H9 (cell line): ENCODE results near the gene CAPNS1. TPM values are rescaled to one million over a fixed set of nuclear protein-coding genes. Genes with fewer than 3 reads are reported as not detected.

Source experiments
- DNase-seq: peaks from one replicate; pipeline ENCODE4 v3.0.0-alpha.2; 2017
- H2AFZ ChIP-seq: one replicate; pipeline ENCODE4 v1.6.1; 2013; ENCODE audit warnings: mild to moderate bottlenecking, low read length, control low read depth, moderate library complexity
- H2AK5ac ChIP-seq: 2 replicates; pipeline ENCODE4 v1.6.1; 2013; ENCODE audit warnings: low read length, control low read depth, mixed read lengths; ENCODE audit not compliant: insufficient read length
- H2BK120ac ChIP-seq: one replicate; pipeline ENCODE4 v1.6.1; 2013; ENCODE audit warnings: low read depth, mild to moderate bottlenecking, low read length, control low read depth, inconsistent platforms; ENCODE audit not compliant: poor library complexity, severe bottlenecking
- H2BK12ac ChIP-seq: 2 replicates; pipeline ENCODE4 v1.6.1; 2013; ENCODE audit warnings: low read length, control low read depth, mixed read lengths, low read depth; ENCODE audit not compliant: insufficient read length
- H2BK15ac ChIP-seq: 2 replicates; pipeline ENCODE4 v1.6.1; 2013; ENCODE audit warnings: low read depth, low read length, control low read depth
- H2BK20ac ChIP-seq: one replicate; pipeline ENCODE4 v1.6.1; 2013; ENCODE audit warnings: low read depth, mild to moderate bottlenecking, low read length, control low read depth, inconsistent platforms; ENCODE audit not compliant: poor library complexity, severe bottlenecking
- H2BK5ac ChIP-seq: 2 replicates; pipeline ENCODE4 v1.6.1; 2013; ENCODE audit warnings: low read length, control low read depth, mixed read lengths; ENCODE audit not compliant: insufficient read length
- H3K14ac ChIP-seq: 2 replicates; pipeline ENCODE4 v1.6.1; 2013; ENCODE audit warnings: low read length, control low read depth; ENCODE audit not compliant: insufficient read depth
- H3K18ac ChIP-seq: 2 replicates; pipeline ENCODE4 v1.6.1; 2013; ENCODE audit warnings: low read depth, mild to moderate bottlenecking, mixed read lengths, low read length, control low read depth; ENCODE audit not compliant: insufficient read length
- H3K23ac ChIP-seq: 2 replicates; pipeline ENCODE4 v1.6.1; 2013; ENCODE audit warnings: low read length, control low read depth, mixed read lengths, low read depth; ENCODE audit not compliant: insufficient read length
- H3K23me2 ChIP-seq: 2 replicates; pipeline ENCODE4 v1.6.1; 2013; ENCODE audit warnings: low read depth, mild to moderate bottlenecking, mixed read lengths, low read length, control low read depth; ENCODE audit not compliant: insufficient read length, poor library complexity, severe bottlenecking
- H3K27ac ChIP-seq: 2 replicates; pipeline ENCODE4 v1.5.1; 2013; ENCODE audit warnings: low read length, control low read depth, mixed read lengths, low read depth; ENCODE audit not compliant: insufficient read length
- H3K27me3 ChIP-seq: 2 replicates; pipeline ENCODE4 v1.6.1; 2013; ENCODE audit warnings: low read length, control low read depth, inconsistent platforms; ENCODE audit not compliant: insufficient read depth
- H3K4ac ChIP-seq: 2 replicates; pipeline ENCODE4 v1.6.1; 2013; ENCODE audit warnings: low read depth, mild to moderate bottlenecking, control low read depth, inconsistent platforms, low read length, moderate library complexity
- H3K4me1 ChIP-seq: 2 replicates; pipeline ENCODE4 v1.6.1; 2013; ENCODE audit warnings: low read length, control low read depth, inconsistent platforms; ENCODE audit not compliant: insufficient read depth
- H3K4me2 ChIP-seq: 2 replicates; pipeline ENCODE4 v1.6.1; 2013; ENCODE audit warnings: low read length, control low read depth, mixed read lengths; ENCODE audit not compliant: insufficient read length, insufficient read depth
- H3K56ac ChIP-seq: 2 replicates; pipeline ENCODE4 v1.6.1; 2013; ENCODE audit warnings: low read depth, mild to moderate bottlenecking, mixed read lengths, low read length, control low read depth; ENCODE audit not compliant: insufficient read length
- H3K79me1 ChIP-seq: 2 replicates; pipeline ENCODE4 v1.6.1; 2013; ENCODE audit warnings: low read depth, mild to moderate bottlenecking, moderate library complexity, low read length, control low read depth, inconsistent platforms; ENCODE audit not compliant: insufficient read depth, poor library complexity, severe bottlenecking
- H3K79me2 ChIP-seq: 2 replicates; pipeline ENCODE4 v1.6.1; 2013; ENCODE audit warnings: low read length, control low read depth, inconsistent platforms; ENCODE audit not compliant: insufficient read depth
- H3K9ac ChIP-seq: 2 replicates; pipeline ENCODE4 v1.6.1; 2013; ENCODE audit warnings: low read length, control low read depth, mixed read lengths; ENCODE audit not compliant: insufficient read length; ENCODE audit errors: extremely low read depth
- H3K9me3 ChIP-seq: one replicate; pipeline ENCODE4 v1.6.1; 2013; ENCODE audit warnings: low read depth, low read length, inconsistent platforms; ENCODE audit not compliant: control insufficient read depth
- H3T11ph ChIP-seq: one replicate; pipeline ENCODE4 v1.6.1; 2013; ENCODE audit warnings: mild to moderate bottlenecking, low read length, control low read depth, inconsistent platforms
- H4K20me1 ChIP-seq: one replicate; pipeline ENCODE4 v1.6.1; 2013; ENCODE audit not compliant: control insufficient read depth, insufficient read length, insufficient read depth
- H4K5ac ChIP-seq: 2 replicates; pipeline ENCODE4 v1.6.1; 2013; ENCODE audit warnings: low read depth, mild to moderate bottlenecking, mixed read lengths, low read length, control low read depth; ENCODE audit not compliant: insufficient read length
- H4K8ac ChIP-seq: replicated peaks from 2 replicates; pipeline ENCODE4 v1.6.1; 2013; ENCODE audit warnings: low read length, control low read depth, mixed read lengths, low read depth; ENCODE audit not compliant: insufficient read length
- H4K91ac ChIP-seq: 2 replicates; pipeline ENCODE4 v1.6.1; 2013; ENCODE audit warnings: low read depth, mild to moderate bottlenecking, moderate library complexity, mixed read lengths, low read length, control low read depth; ENCODE audit not compliant: insufficient read length
- H3K27ac Mint-ChIP-seq, 3 experiments: 2 replicates in 2 of 3; 3 replicates in 1 of 3; pipeline ENCODE4 v1.8.0; 2020 to 2021; ENCODE audit warnings: mixed read lengths in 3 of 3, mild to moderate bottlenecking in 1 of 3, moderate library complexity in 1 of 3
- H3K27me3 Mint-ChIP-seq: 2 replicates; pipeline ENCODE4 v1.8.0; 2021; ENCODE audit warnings: low read depth, mild to moderate bottlenecking, moderate library complexity, mixed read lengths
- H3K36me3 Mint-ChIP-seq, 3 experiments: 2 replicates in 2 of 3; 3 replicates in 1 of 3; pipeline ENCODE4 v1.8.0; 2020 to 2021; ENCODE audit warnings: low read depth in 3 of 3, mixed read lengths in 3 of 3; ENCODE audit not compliant: insufficient read depth in 1 of 3
- H3K4me1 Mint-ChIP-seq, 2 experiments: 2 replicates each; pipeline ENCODE4 v1.8.0; 2020; ENCODE audit warnings: mixed read lengths in 2 of 2
- H3K4me3 Mint-ChIP-seq, 2 experiments: 2 replicates in 1 of 2; 3 replicates in 1 of 2; pipeline ENCODE4 v1.8.0; 2020 to 2021; ENCODE audit warnings: mild to moderate bottlenecking in 2 of 2, mixed read lengths in 2 of 2, moderate library complexity in 1 of 2
- H3K9me3 Mint-ChIP-seq, 2 experiments: 2 replicates in 1 of 2; 3 replicates in 1 of 2; pipeline ENCODE4 v1.8.0; 2020; ENCODE audit warnings: mild to moderate bottlenecking in 2 of 2, mixed read lengths in 2 of 2, moderate library complexity in 1 of 2
- CTCF ChIP-seq: fragments of 200-600 bp; sonication (generic); conservative IDR thresholded peaks from 3 replicates; pipeline ENCODE4 v1.8.0; 2021; ENCODE audit warnings: antibody characterized with exemption, mild to moderate bottlenecking
- WGBS: extraction: QIAGEN DNeasy Blood & Tissue Kit; methylation state at CpG from one replicate; pipeline ENCODE4 v1.1.7; 2013; ENCODE audit warnings: missing lambda C conversion rate, low lambda C conversion rate, mixed read lengths; ENCODE audit not compliant: insufficient read length; ENCODE audit errors: extremely low coverage; 5-methylcytosine and 5-hydroxymethylcytosine counted together
- total RNA-seq: library from RNA; stranded (reverse); gene quantifications from 2 replicates; pipeline ENCODE4 v1.2.1, GENCODE V29; 2021

Gene CAPNS1
- total RNA-seq, 1 experiment from 2014 or later, result 399 TPM

GRCh38 chr19:36093687-36094086 is 46.2 kb upstream of the CAPNS1 start:
- no CpG with 5 or more reads among the region's 6 CpGs for WGBS
- H3K9me3 Mint-ChIP-seq, result no peaks in the 10 kb centered on the region
- no peaks in the 10 kb centered on the region for H3K9me3 ChIP-seq
- H3K4me1 Mint-ChIP-seq, result no peaks in the 10 kb centered on the region
- H2BK12ac ChIP-seq, result no peak overlapping the region
- H3K23ac ChIP-seq, result no peak overlapping the region
- no peak overlapping the region for H3K56ac ChIP-seq
- no peak overlapping the region for H3T11ph ChIP-seq
- no peak overlapping the region for H4K5ac ChIP-seq
- H3K18ac ChIP-seq, result no peak overlapping the region
- TF ChIP-seq CTCF, result no peak
- no peak overlapping the region for H3K4me2 ChIP-seq
- H3K4me1 ChIP-seq, result no peaks in the 10 kb centered on the region
- H3K4me3 Mint-ChIP-seq, result no peak overlapping the region
- no peak overlapping the region for H2BK5ac ChIP-seq
- no peak overlapping the region for H3K14ac ChIP-seq
- no peak overlapping the region for H2BK15ac ChIP-seq
- no peaks in the 10 kb centered on the region for H3K27me3 Mint-ChIP-seq
- no peak overlapping the region for H2BK20ac ChIP-seq
- no peak overlapping the region for H2AK5ac ChIP-seq
- no peak overlapping the region for H2AFZ ChIP-seq
- no peaks in the 10 kb centered on the region for H3K79me1 ChIP-seq
- no peak overlapping the region for H3K27ac ChIP-seq
- no peak for DNase-seq
- no peaks in the 10 kb centered on the region for H4K20me1 ChIP-seq
- H3K23me2 ChIP-seq, result no peaks in the 10 kb centered on the region
- H3K27ac Mint-ChIP-seq, result peak overlapping the region in 1 of 3 experiments; percentile 73; a peak in 1 of 7 replicates
- H4K91ac ChIP-seq, result no peak overlapping the region
- no peak overlapping the region for H3K9ac ChIP-seq
- no peaks in the 10 kb centered on the region for H3K27me3 ChIP-seq
- H4K8ac ChIP-seq, result no peak overlapping the region
- H3K79me2 ChIP-seq, result no peaks in the 10 kb centered on the region
- H3K36me3 Mint-ChIP-seq, result peaks cover 45 to 82% (median 64%) of the 10 kb centered on the region in 3 experiments
- H2BK120ac ChIP-seq, result no peak overlapping the region
- H3K4ac ChIP-seq, result no peak overlapping the region
